Mammary epithelial cell (primary cell): Measurements from ENCODE around the gene UBE2Z.

Experiments
- CTCF ChIP-seq, 2 donors: IDR thresholded peaks in 1 of 2; conservative IDR thresholded peaks in 1 of 2; 2 replicates each; pipeline ENCODE4 v1.5.1; 2011 to 2012; ENCODE audit warnings: inconsistent platforms in 2 of 2, low read length in 2 of 2, mild to moderate bottlenecking in 2 of 2, control low read depth in 1 of 2, low read depth in 1 of 2; ENCODE audit not compliant: insufficient read depth in 1 of 2; ENCODE audit errors: extremely low read depth in 1 of 2
- EZH2 ChIP-seq: IDR thresholded peaks from 2 replicates; pipeline ENCODE4 v1.6.1; 2012; ENCODE audit warnings: low read length, inconsistent platforms, borderline replicate concordance

GRCh38 chr17:48893646-48894508 is 14.3 kb upstream of the UBE2Z start:
- TF ChIP-seq CTCF (conservative IDR thresholded peaks at IDR 0.05 in 1 of 2, IDR thresholded peaks at IDR 0.05 in 1 of 2; ENCODE audit: extremely low read depth in 1 of 2, insufficient read depth in 1 of 2, low read depth in 1 of 2, low read length in 2 of 2) = no peak
- TF ChIP-seq EZH2 = no peak
